WTC11 (cell line): ENCODE measurements around the gene PRICKLE1.

Source experiments
- CREB1 ChIP-seq: sonication (generic); formaldehyde crosslinking; IDR thresholded peaks from 2 replicates; pipeline ENCODE4 v1.8.0; 2023; ENCODE audit warnings: mild to moderate bottlenecking, missing genetic modification reagents
- NR1H2 ChIP-seq: sonication (generic); formaldehyde crosslinking; IDR thresholded peaks from 2 replicates; pipeline ENCODE4 v1.9.0; 2021; ENCODE audit warnings: mild to moderate bottlenecking, moderate library complexity, missing genetic modification reagents
- ZNF532 ChIP-seq: fragments of 250-450 bp; sonication (Bioruptor Pico); IDR thresholded peaks from 2 replicates; pipeline ENCODE4 v1.9.0; 2021; ENCODE audit warnings: mild to moderate bottlenecking, borderline replicate concordance
- TF ChIP-seq, protein P1 (sequence below): fragments of 200-600 bp; IDR thresholded peaks from 2 replicates; pipeline ENCODE4 v1.8.0; 2022; ENCODE audit warnings: antibody characterized with exemption
- TF ChIP-seq, protein P2 (sequence below): sonication (generic); formaldehyde crosslinking; conservative IDR thresholded peaks from 2 replicates; pipeline ENCODE4 v1.8.1; 2023; ENCODE audit warnings: mild to moderate bottlenecking, low read depth, missing genetic modification reagents, moderate library complexity

DNA sequence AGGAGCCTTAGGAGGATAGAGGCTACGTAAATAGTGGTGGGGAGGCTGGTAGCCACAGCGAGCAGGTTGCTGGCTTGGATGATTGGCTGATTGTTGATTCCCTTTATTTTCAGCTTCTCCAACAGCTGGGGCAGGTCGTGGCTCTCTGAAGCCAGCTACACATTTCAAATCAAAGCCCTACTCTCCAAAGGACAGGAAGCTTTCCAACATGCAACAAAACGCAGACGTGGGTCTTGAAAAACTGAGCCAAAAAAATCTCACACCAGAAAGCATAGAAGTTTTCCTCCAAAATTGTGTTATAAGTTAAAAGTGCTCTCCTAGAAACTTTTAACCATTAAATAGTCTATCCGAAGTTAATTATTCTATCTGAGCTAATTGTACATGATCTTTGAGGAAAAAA lies 37.6 kb upstream of the PRICKLE1 start:
- TF ChIP-seq ZNF532 (CRISPR knock-in tag): no peak
- TF ChIP-seq, protein P1, sequence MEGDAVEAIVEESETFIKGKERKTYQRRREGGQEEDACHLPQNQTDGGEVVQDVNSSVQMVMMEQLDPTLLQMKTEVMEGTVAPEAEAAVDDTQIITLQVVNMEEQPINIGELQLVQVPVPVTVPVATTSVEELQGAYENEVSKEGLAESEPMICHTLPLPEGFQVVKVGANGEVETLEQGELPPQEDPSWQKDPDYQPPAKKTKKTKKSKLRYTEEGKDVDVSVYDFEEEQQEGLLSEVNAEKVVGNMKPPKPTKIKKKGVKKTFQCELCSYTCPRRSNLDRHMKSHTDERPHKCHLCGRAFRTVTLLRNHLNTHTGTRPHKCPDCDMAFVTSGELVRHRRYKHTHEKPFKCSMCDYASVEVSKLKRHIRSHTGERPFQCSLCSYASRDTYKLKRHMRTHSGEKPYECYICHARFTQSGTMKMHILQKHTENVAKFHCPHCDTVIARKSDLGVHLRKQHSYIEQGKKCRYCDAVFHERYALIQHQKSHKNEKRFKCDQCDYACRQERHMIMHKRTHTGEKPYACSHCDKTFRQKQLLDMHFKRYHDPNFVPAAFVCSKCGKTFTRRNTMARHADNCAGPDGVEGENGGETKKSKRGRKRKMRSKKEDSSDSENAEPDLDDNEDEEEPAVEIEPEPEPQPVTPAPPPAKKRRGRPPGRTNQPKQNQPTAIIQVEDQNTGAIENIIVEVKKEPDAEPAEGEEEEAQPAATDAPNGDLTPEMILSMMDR: no peak
- TF ChIP-seq NR1H2 (CRISPR knock-in tag): no peak
- TF ChIP-seq, protein P2, sequence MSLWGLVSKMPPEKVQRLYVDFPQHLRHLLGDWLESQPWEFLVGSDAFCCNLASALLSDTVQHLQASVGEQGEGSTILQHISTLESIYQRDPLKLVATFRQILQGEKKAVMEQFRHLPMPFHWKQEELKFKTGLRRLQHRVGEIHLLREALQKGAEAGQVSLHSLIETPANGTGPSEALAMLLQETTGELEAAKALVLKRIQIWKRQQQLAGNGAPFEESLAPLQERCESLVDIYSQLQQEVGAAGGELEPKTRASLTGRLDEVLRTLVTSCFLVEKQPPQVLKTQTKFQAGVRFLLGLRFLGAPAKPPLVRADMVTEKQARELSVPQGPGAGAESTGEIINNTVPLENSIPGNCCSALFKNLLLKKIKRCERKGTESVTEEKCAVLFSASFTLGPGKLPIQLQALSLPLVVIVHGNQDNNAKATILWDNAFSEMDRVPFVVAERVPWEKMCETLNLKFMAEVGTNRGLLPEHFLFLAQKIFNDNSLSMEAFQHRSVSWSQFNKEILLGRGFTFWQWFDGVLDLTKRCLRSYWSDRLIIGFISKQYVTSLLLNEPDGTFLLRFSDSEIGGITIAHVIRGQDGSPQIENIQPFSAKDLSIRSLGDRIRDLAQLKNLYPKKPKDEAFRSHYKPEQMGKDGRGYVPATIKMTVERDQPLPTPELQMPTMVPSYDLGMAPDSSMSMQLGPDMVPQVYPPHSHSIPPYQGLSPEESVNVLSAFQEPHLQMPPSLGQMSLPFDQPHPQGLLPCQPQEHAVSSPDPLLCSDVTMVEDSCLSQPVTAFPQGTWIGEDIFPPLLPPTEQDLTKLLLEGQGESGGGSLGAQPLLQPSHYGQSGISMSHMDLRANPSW: no peak
- no peak for TF ChIP-seq CREB1 (CRISPR knock-in tag)
